NCI-H2196 treated with DMSO at 0.1 percent for 48 hours (cell line): ENCODE measurements around the gene UBE4A.

ENCODE experiments used
- DNase-seq: peaks from one replicate; lab custom pipeline; 2025; ENCODE audit not compliant: unreplicated experiment; lab: John Stamatoyannopoulos, UW

UBE4A gene

GRCh38 chr11:118359295-118359958, at the start of gene UBE4A:
TSS of gene UBE4A (plus strand) at chr11:118359600. CDS start at chr11:118365081, 5,481 bp downstream.
- peak; percentile 84 for DNase-seq

GRCh38 chr11:118310271-118310670, 49.1 kb upstream of the UBE4A start:
- no peak for DNase-seq

- DNase-seq, result no peak
Measured at GRCh38 chr11:118310781-118311485, 48.5 kb upstream of the UBE4A start.

- DNase-seq, result no peak
Measured at GRCh38 chr11:118311518-118311917, 47.9 kb upstream of the UBE4A start.

- no peak for DNase-seq
Measured at GRCh38 chr11:118312328-118312727, 47.1 kb upstream of the UBE4A start.

GRCh38 chr11:118313242-118313641, 46.2 kb upstream of the UBE4A start:
- DNase-seq, result no peak

- no peak for DNase-seq
Measured at GRCh38 chr11:118314988-118315411, 44.4 kb upstream of the UBE4A start.

- DNase-seq, result no peak
Measured at GRCh38 chr11:118318124-118318523, 41.3 kb upstream of the UBE4A start.

- no peak for DNase-seq
Measured at GRCh38 chr11:118318581-118319336, 40.6 kb upstream of the UBE4A start.

- DNase-seq, result no peak
Measured at GRCh38 chr11:118319337-118319707, 40.1 kb upstream of the UBE4A start.

GRCh38 chr11:118320515-118320914, 38.9 kb upstream of the UBE4A start:
- DNase-seq, result no peak

- no peak for DNase-seq
Measured at GRCh38 chr11:118321386-118322082, 37.9 kb upstream of the UBE4A start.

- no peak for DNase-seq
Measured at GRCh38 chr11:118322721-118323120, 36.7 kb upstream of the UBE4A start.

- DNase-seq, result no peak
Measured at GRCh38 chr11:118325283-118325682, 34.1 kb upstream of the UBE4A start.

- no peak for DNase-seq
Measured at GRCh38 chr11:118328745-118329144, 30.7 kb upstream of the UBE4A start.

- DNase-seq, result no peak
Measured at GRCh38 chr11:118334745-118335144, 24.7 kb upstream of the UBE4A start.

GRCh38 chr11:118338637-118339061, 20.8 kb upstream of the UBE4A start:
- no peak for DNase-seq

GRCh38 chr11:118339281-118339961, 20.0 kb upstream of the UBE4A start:
- no peak for DNase-seq

GRCh38 chr11:118340449-118340848, 19.0 kb upstream of the UBE4A start:
- no peak for DNase-seq

GRCh38 chr11:118341261-118341660, 18.1 kb upstream of the UBE4A start:
- DNase-seq, result no peak
